H9 (cell line): ENCODE measurements around the gene CELF1. TPM values are rescaled to one million over a fixed set of nuclear protein-coding genes. Genes with fewer than 3 reads are reported as not detected.

Source experiments
- DNase-seq: peaks from one replicate; pipeline ENCODE4 v3.0.0-alpha.2; 2017
- H2AFZ ChIP-seq: one replicate; pipeline ENCODE4 v1.6.1; 2013; ENCODE audit warnings: mild to moderate bottlenecking, low read length, control low read depth, moderate library complexity
- H2AK5ac ChIP-seq: 2 replicates; pipeline ENCODE4 v1.6.1; 2013; ENCODE audit warnings: low read length, control low read depth, mixed read lengths; ENCODE audit not compliant: insufficient read length
- H2BK120ac ChIP-seq: one replicate; pipeline ENCODE4 v1.6.1; 2013; ENCODE audit warnings: low read depth, mild to moderate bottlenecking, low read length, control low read depth, inconsistent platforms; ENCODE audit not compliant: poor library complexity, severe bottlenecking
- H2BK12ac ChIP-seq: 2 replicates; pipeline ENCODE4 v1.6.1; 2013; ENCODE audit warnings: low read length, control low read depth, mixed read lengths, low read depth; ENCODE audit not compliant: insufficient read length
- H2BK15ac ChIP-seq: 2 replicates; pipeline ENCODE4 v1.6.1; 2013; ENCODE audit warnings: low read depth, low read length, control low read depth
- H2BK20ac ChIP-seq: one replicate; pipeline ENCODE4 v1.6.1; 2013; ENCODE audit warnings: low read depth, mild to moderate bottlenecking, low read length, control low read depth, inconsistent platforms; ENCODE audit not compliant: poor library complexity, severe bottlenecking
- H2BK5ac ChIP-seq: 2 replicates; pipeline ENCODE4 v1.6.1; 2013; ENCODE audit warnings: low read length, control low read depth, mixed read lengths; ENCODE audit not compliant: insufficient read length
- H3K14ac ChIP-seq: 2 replicates; pipeline ENCODE4 v1.6.1; 2013; ENCODE audit warnings: low read length, control low read depth; ENCODE audit not compliant: insufficient read depth
- H3K18ac ChIP-seq: 2 replicates; pipeline ENCODE4 v1.6.1; 2013; ENCODE audit warnings: low read depth, mild to moderate bottlenecking, mixed read lengths, low read length, control low read depth; ENCODE audit not compliant: insufficient read length
- H3K23ac ChIP-seq: 2 replicates; pipeline ENCODE4 v1.6.1; 2013; ENCODE audit warnings: low read length, control low read depth, mixed read lengths, low read depth; ENCODE audit not compliant: insufficient read length
- H3K23me2 ChIP-seq: 2 replicates; pipeline ENCODE4 v1.6.1; 2013; ENCODE audit warnings: low read depth, mild to moderate bottlenecking, mixed read lengths, low read length, control low read depth; ENCODE audit not compliant: insufficient read length, poor library complexity, severe bottlenecking
- H3K27ac ChIP-seq: 2 replicates; pipeline ENCODE4 v1.5.1; 2013; ENCODE audit warnings: low read length, control low read depth, mixed read lengths, low read depth; ENCODE audit not compliant: insufficient read length
- H3K27me3 ChIP-seq: 2 replicates; pipeline ENCODE4 v1.6.1; 2013; ENCODE audit warnings: low read length, control low read depth, inconsistent platforms; ENCODE audit not compliant: insufficient read depth
- H3K4ac ChIP-seq: 2 replicates; pipeline ENCODE4 v1.6.1; 2013; ENCODE audit warnings: low read depth, mild to moderate bottlenecking, control low read depth, inconsistent platforms, low read length, moderate library complexity
- H3K4me1 ChIP-seq: 2 replicates; pipeline ENCODE4 v1.6.1; 2013; ENCODE audit warnings: low read length, control low read depth, inconsistent platforms; ENCODE audit not compliant: insufficient read depth
- H3K4me2 ChIP-seq: 2 replicates; pipeline ENCODE4 v1.6.1; 2013; ENCODE audit warnings: low read length, control low read depth, mixed read lengths; ENCODE audit not compliant: insufficient read length, insufficient read depth
- H3K56ac ChIP-seq: 2 replicates; pipeline ENCODE4 v1.6.1; 2013; ENCODE audit warnings: low read depth, mild to moderate bottlenecking, mixed read lengths, low read length, control low read depth; ENCODE audit not compliant: insufficient read length
- H3K79me1 ChIP-seq: 2 replicates; pipeline ENCODE4 v1.6.1; 2013; ENCODE audit warnings: low read depth, mild to moderate bottlenecking, moderate library complexity, low read length, control low read depth, inconsistent platforms; ENCODE audit not compliant: insufficient read depth, poor library complexity, severe bottlenecking
- H3K79me2 ChIP-seq: 2 replicates; pipeline ENCODE4 v1.6.1; 2013; ENCODE audit warnings: low read length, control low read depth, inconsistent platforms; ENCODE audit not compliant: insufficient read depth
- H3K9ac ChIP-seq: 2 replicates; pipeline ENCODE4 v1.6.1; 2013; ENCODE audit warnings: low read length, control low read depth, mixed read lengths; ENCODE audit not compliant: insufficient read length; ENCODE audit errors: extremely low read depth
- H3K9me3 ChIP-seq: one replicate; pipeline ENCODE4 v1.6.1; 2013; ENCODE audit warnings: low read depth, low read length, inconsistent platforms; ENCODE audit not compliant: control insufficient read depth
- H3T11ph ChIP-seq: one replicate; pipeline ENCODE4 v1.6.1; 2013; ENCODE audit warnings: mild to moderate bottlenecking, low read length, control low read depth, inconsistent platforms
- H4K20me1 ChIP-seq: one replicate; pipeline ENCODE4 v1.6.1; 2013; ENCODE audit not compliant: control insufficient read depth, insufficient read length, insufficient read depth
- H4K5ac ChIP-seq: 2 replicates; pipeline ENCODE4 v1.6.1; 2013; ENCODE audit warnings: low read depth, mild to moderate bottlenecking, mixed read lengths, low read length, control low read depth; ENCODE audit not compliant: insufficient read length
- H4K8ac ChIP-seq: replicated peaks from 2 replicates; pipeline ENCODE4 v1.6.1; 2013; ENCODE audit warnings: low read length, control low read depth, mixed read lengths, low read depth; ENCODE audit not compliant: insufficient read length
- H4K91ac ChIP-seq: 2 replicates; pipeline ENCODE4 v1.6.1; 2013; ENCODE audit warnings: low read depth, mild to moderate bottlenecking, moderate library complexity, mixed read lengths, low read length, control low read depth; ENCODE audit not compliant: insufficient read length
- H3K27ac Mint-ChIP-seq, 3 experiments: 2 replicates in 2 of 3; 3 replicates in 1 of 3; pipeline ENCODE4 v1.8.0; 2020 to 2021; ENCODE audit warnings: mixed read lengths in 3 of 3, mild to moderate bottlenecking in 1 of 3, moderate library complexity in 1 of 3
- H3K27me3 Mint-ChIP-seq: 2 replicates; pipeline ENCODE4 v1.8.0; 2021; ENCODE audit warnings: low read depth, mild to moderate bottlenecking, moderate library complexity, mixed read lengths
- H3K36me3 Mint-ChIP-seq, 3 experiments: 2 replicates in 2 of 3; 3 replicates in 1 of 3; pipeline ENCODE4 v1.8.0; 2020 to 2021; ENCODE audit warnings: low read depth in 3 of 3, mixed read lengths in 3 of 3; ENCODE audit not compliant: insufficient read depth in 1 of 3
- H3K4me1 Mint-ChIP-seq, 2 experiments: 2 replicates each; pipeline ENCODE4 v1.8.0; 2020; ENCODE audit warnings: mixed read lengths in 2 of 2
- H3K4me3 Mint-ChIP-seq, 2 experiments: 2 replicates in 1 of 2; 3 replicates in 1 of 2; pipeline ENCODE4 v1.8.0; 2020 to 2021; ENCODE audit warnings: mild to moderate bottlenecking in 2 of 2, mixed read lengths in 2 of 2, moderate library complexity in 1 of 2
- H3K9me3 Mint-ChIP-seq, 2 experiments: 2 replicates in 1 of 2; 3 replicates in 1 of 2; pipeline ENCODE4 v1.8.0; 2020; ENCODE audit warnings: mild to moderate bottlenecking in 2 of 2, mixed read lengths in 2 of 2, moderate library complexity in 1 of 2
- CTCF ChIP-seq: fragments of 200-600 bp; sonication (generic); conservative IDR thresholded peaks from 3 replicates; pipeline ENCODE4 v1.8.0; 2021; ENCODE audit warnings: antibody characterized with exemption, mild to moderate bottlenecking
- WGBS: extraction: QIAGEN DNeasy Blood & Tissue Kit; methylation state at CpG from one replicate; pipeline ENCODE4 v1.1.7; 2013; ENCODE audit warnings: missing lambda C conversion rate, low lambda C conversion rate, mixed read lengths; ENCODE audit not compliant: insufficient read length; ENCODE audit errors: extremely low coverage; 5-methylcytosine and 5-hydroxymethylcytosine counted together
- total RNA-seq: library from RNA; stranded (reverse); gene quantifications from 2 replicates; pipeline ENCODE4 v1.2.1, GENCODE V29; 2021

The CELF1 gene
- total RNA-seq, 1 experiment from 2014 or later: 211 TPM

GRCh38 chr11:47589977-47590861 is 37.3 kb upstream of the CELF1 start:
- Histone ChIP-seq H3K27ac (no peak overlapping the region), H4K8ac (no peak overlapping the region), H3K56ac (no peak overlapping the region), H2BK20ac (no peak overlapping the region), H4K5ac (no peak overlapping the region), H3K18ac (no peak overlapping the region), H3K27me3 (peaks cover 10% of the 10 kb centered on the region; the same call in 1 of the 2 replicates), H2BK120ac (no peak overlapping the region), H2AFZ (no peak overlapping the region), H2BK5ac (no peak overlapping the region), H3K23me2 (peaks cover 13% of the 10 kb centered on the region), H3K79me2 (no peaks in the 10 kb centered on the region), H3K79me1 (no peaks in the 10 kb centered on the region), H2BK12ac (no peak overlapping the region), H3K14ac (no peak overlapping the region), H2BK15ac (no peak overlapping the region), H3K4me2 (no peak overlapping the region), H4K20me1 (no peaks in the 10 kb centered on the region), H3K23ac (no peak overlapping the region), H3K9me3 (no peaks in the 10 kb centered on the region), H3T11ph (no peak overlapping the region), H4K91ac (no peak overlapping the region), H3K4ac (no peak overlapping the region), H3K9ac (no peak overlapping the region), H2AK5ac (no peak overlapping the region), H3K4me1 (no peaks in the 10 kb centered on the region)
- H3K36me3 Mint-ChIP-seq: peaks cover 0 to 1% (median 0%) of the 10 kb centered on the region in 3 experiments; a peak in 2 of 7 replicates
- no peak for TF ChIP-seq CTCF
- peaks cover 14 to 22% of the 10 kb centered on the region in 2 experiments for H3K4me1 Mint-ChIP-seq
- WGBS: no CpG with 5 or more reads among the region's 122 CpGs
- DNase-seq: peak; percentile 52
- no peaks in the 10 kb centered on the region; a peak in 1 of 5 replicates for H3K9me3 Mint-ChIP-seq
- H3K27ac Mint-ChIP-seq: no peak overlapping the region
- no peak overlapping the region for H3K4me3 Mint-ChIP-seq
- H3K27me3 Mint-ChIP-seq: peaks cover 33% of the 10 kb centered on the region
